ENCODE data around the gene UBA1.
"Not testable (repeated sequence)": the region's sequence is repeated elsewhere in the genome, so short reads cannot be mapped to it uniquely, and the experiment has no call there.

The UBA1 gene

GRCh38 chrX:47244676-47245075, 51.0 kb downstream of the UBA1 start:
- no peaks in the 10 kb centered on the region for H3K9me3 ChIP-seq (ENCODE audit: control insufficient read depth, low read length)
- H3K9ac ChIP-seq (ENCODE audit: low read length): no peak overlapping the region
- no peaks in the 10 kb centered on the region for H3K4me1 ChIP-seq (ENCODE audit: control insufficient read depth, insufficient read depth, low read length)
- H3K36me3 ChIP-seq (ENCODE audit: control insufficient read depth, insufficient read depth, low read length): no peaks in the 10 kb centered on the region
- H3K27me3 ChIP-seq (ENCODE audit: control insufficient read depth, insufficient read depth, low read length): no peaks in the 10 kb centered on the region
- no peak overlapping the region for H3K4me3 ChIP-seq (ENCODE audit: low read length)

GRCh38 chrX:47245156-47245555, 51.5 kb downstream of the UBA1 start:
- no peaks in the 10 kb centered on the region for H3K9me3 ChIP-seq (ENCODE audit: control insufficient read depth, low read length)
- H3K27me3 ChIP-seq (ENCODE audit: control insufficient read depth, insufficient read depth, low read length): no peaks in the 10 kb centered on the region
- no peak overlapping the region for H3K4me3 ChIP-seq (ENCODE audit: low read length)
- no peaks in the 10 kb centered on the region for H3K36me3 ChIP-seq (ENCODE audit: control insufficient read depth, insufficient read depth, low read length)
- no peak overlapping the region for H3K9ac ChIP-seq (ENCODE audit: low read length)
- no peaks in the 10 kb centered on the region for H3K4me1 ChIP-seq (ENCODE audit: control insufficient read depth, insufficient read depth, low read length)

DNA sequence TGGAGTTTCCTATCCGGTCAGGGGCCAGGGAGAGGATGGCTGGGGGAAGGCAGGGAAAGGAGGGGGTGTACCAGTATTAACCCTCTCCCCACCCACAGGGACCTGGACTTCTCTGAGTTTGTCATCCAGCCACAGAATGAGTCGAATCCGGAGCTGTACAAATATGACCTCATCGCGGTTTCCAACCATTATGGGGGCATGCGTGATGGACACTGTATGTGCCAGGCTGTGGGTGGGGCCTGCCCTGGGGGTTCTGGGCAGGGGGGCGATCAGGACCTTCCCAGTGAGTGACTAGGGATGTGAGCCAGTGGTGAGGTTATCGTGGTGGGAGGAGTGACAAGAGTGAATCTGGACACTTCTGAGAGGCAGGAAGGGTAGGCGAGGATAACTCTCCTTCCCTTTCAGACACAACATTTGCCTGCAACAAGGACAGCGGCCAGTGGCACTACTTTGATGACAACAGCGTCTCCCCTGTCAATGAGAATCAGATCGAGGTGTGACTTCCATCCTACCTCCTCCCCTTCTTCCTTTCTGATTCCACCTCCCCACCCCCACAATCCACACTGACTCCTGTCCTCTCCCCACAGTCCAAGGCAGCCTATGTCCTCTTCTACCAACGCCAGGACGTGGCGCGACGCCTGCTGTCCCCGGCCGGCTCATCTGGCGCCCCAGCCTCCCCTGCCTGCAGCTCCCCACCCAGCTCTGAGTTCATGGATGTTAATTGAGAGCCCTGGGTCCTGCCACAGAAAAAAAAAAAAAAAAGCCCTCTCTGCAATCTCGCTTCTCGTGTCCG, 53.8 kb downstream of the UBA1 start:
- Histone ChIP-seq H3K27me3 (ENCODE audit: control insufficient read depth, insufficient read depth, low read length) (no peaks in the 10 kb centered on the region), H3K4me3 (ENCODE audit: low read length) (no peak overlapping the region), H3K9me3 (ENCODE audit: control insufficient read depth, low read length) (no peaks in the 10 kb centered on the region), H3K4me1 (ENCODE audit: control insufficient read depth, insufficient read depth, low read length) (no peaks in the 10 kb centered on the region), H3K9ac (ENCODE audit: low read length) (no peak overlapping the region), H3K36me3 (ENCODE audit: control insufficient read depth, insufficient read depth, low read length) (no peaks in the 10 kb centered on the region)

DNA sequence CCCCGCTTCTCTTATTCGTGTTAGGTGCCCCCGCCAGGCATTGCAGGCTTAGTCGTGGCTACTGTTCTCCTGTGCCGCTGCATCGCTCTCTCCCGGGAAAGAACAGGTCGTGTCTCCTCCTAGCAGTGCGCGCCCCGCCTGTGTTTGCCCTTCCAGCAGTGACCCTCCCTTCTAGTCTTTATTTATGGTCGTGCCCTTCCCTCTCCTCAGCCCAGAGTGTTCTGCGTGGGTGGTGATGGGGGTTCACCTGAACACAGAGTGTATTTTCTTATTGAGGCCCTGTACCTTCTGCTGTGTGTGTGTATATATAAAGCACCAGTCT, 54.3 kb downstream of the UBA1 start:
- Histone ChIP-seq H3K4me3 (ENCODE audit: low read length) (no peak overlapping the region), H3K9me3 (ENCODE audit: control insufficient read depth, low read length) (no peaks in the 10 kb centered on the region), H3K9ac (ENCODE audit: low read length) (no peak overlapping the region), H3K4me1 (ENCODE audit: control insufficient read depth, insufficient read depth, low read length) (no peaks in the 10 kb centered on the region), H3K36me3 (ENCODE audit: control insufficient read depth, insufficient read depth, low read length) (no peaks in the 10 kb centered on the region), H3K27me3 (ENCODE audit: control insufficient read depth, insufficient read depth, low read length) (no peaks in the 10 kb centered on the region)

DNA sequence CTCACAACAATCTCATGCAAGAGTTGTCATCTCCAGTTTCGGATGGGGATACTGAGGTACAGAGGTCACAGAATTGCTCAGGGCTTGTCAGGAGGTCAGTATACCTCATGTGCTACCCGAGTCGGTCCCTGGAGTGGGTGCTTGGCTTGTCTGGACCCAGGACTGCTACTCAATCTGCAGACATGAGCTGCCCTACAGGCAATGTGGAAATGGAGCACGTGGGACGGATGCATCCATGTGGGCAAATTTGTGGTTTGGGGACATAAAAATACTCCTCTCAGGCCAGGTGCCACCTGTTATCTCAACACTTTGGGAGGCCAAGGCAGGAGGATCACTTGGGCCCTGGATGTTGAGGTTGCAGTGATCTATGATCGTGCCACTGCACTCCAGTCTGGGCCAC, 54.9 kb downstream of the UBA1 start:
- H3K9ac ChIP-seq (ENCODE audit: low read length): no peak overlapping the region
- H3K9me3 ChIP-seq (ENCODE audit: control insufficient read depth, low read length): no peaks in the 10 kb centered on the region
- no peaks in the 10 kb centered on the region for H3K27me3 ChIP-seq (ENCODE audit: control insufficient read depth, insufficient read depth, low read length)
- H3K4me3 ChIP-seq (ENCODE audit: low read length): no peak overlapping the region
- no peaks in the 10 kb centered on the region for H3K4me1 ChIP-seq (ENCODE audit: control insufficient read depth, insufficient read depth, low read length)
- no peaks in the 10 kb centered on the region for H3K36me3 ChIP-seq (ENCODE audit: control insufficient read depth, insufficient read depth, low read length)

- Histone ChIP-seq H3K4me1 (ENCODE audit: control insufficient read depth, insufficient read depth, low read length) (no peaks in the 10 kb centered on the region), H3K27me3 (ENCODE audit: control insufficient read depth, insufficient read depth, low read length) (no peaks in the 10 kb centered on the region), H3K4me3 (ENCODE audit: low read length) (no peak overlapping the region), H3K36me3 (ENCODE audit: control insufficient read depth, insufficient read depth, low read length) (no peaks in the 10 kb centered on the region), H3K9ac (ENCODE audit: low read length) (no peak overlapping the region), H3K9me3 (ENCODE audit: control insufficient read depth, low read length) (no peaks in the 10 kb centered on the region)
Observed at GRCh38 chrX:47250017-47250347, 56.4 kb downstream of the UBA1 start.

DNA sequence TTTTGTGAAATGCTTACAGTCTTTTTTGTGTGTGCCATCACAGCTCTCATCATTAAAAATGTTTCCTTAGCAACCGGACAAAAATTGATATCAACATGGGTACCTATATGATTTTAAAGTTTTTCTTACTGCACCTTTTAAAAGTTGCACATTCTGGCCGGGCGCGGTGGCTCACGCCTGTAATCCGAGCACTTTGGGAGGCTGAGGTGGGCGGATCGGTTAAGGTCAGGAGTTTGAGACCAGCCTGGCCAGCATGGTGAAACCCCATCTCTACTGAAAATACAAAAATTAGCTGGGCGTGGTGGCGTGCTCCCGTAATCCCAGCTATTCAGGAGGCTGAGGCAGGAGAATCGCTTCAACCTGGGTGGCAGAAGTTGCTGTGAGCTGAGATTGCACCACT, 64.0 kb downstream of the UBA1 start:
- not testable (repeated sequence) for H3K36me3 ChIP-seq (ENCODE audit: control insufficient read depth, insufficient read depth, low read length); H3K4me1 ChIP-seq (ENCODE audit: control insufficient read depth, insufficient read depth, low read length); H3K9me3 ChIP-seq (ENCODE audit: control insufficient read depth, low read length); H3K4me3 ChIP-seq (ENCODE audit: low read length); H3K27me3 ChIP-seq (ENCODE audit: control insufficient read depth, insufficient read depth, low read length); H3K9ac ChIP-seq (ENCODE audit: low read length)
